HepG2 (cell line): Measurements from ENCODE around the gene PTGDR.

Experiments used
- ATF3 ChIP-seq: sonication (generic); formaldehyde crosslinking; IDR thresholded peaks from 2 replicates; pipeline ENCODE4 v1.4.0; 2020; ENCODE audit warnings: missing genetic modification reagents
- CHD2 ChIP-seq: IDR thresholded peaks from 2 replicates; pipeline ENCODE4 v1.6.1; 2011; ENCODE audit warnings: low read depth, low read length, improper control_type of control experiment
- PLSCR1 ChIP-seq: sonication (generic); formaldehyde crosslinking; IDR thresholded peaks from 2 replicates; pipeline ENCODE4 v1.5.0; 2020; ENCODE audit warnings: missing genetic modification reagents, mild to moderate bottlenecking, borderline replicate concordance

- TF ChIP-seq CHD2 = no peak
- no peak for TF ChIP-seq ATF3 (CRISPR knock-in tag)
- TF ChIP-seq PLSCR1 = no peak
These were observed at the start of gene PTGDR for GRCh38 chr14:52267501-52268278.
